HepG2 (cell line): ENCODE data around the gene MAP3K5. TPM values are rescaled to one million over a fixed set of nuclear protein-coding genes. Genes with fewer than 3 reads are reported as not detected.

ENCODE experiments used
- ATAC-seq: fragments of 200-7000 bp; cut with Tn5 transposase; 3 replicates; pipeline ENCODE4 v1.9.1; 2020; ENCODE audit warnings: mild to moderate bottlenecking, moderate library complexity
- BruUV-seq: library from RNA; stranded (reverse); fragments of 400-500 nt; replicated peaks from 2 replicates; lab custom pipeline; 2021; lab: Mats Ljungman, UMichigan
- CTCF ChIA-PET: fragments of 300-600 bp; formaldehyde crosslinking; extraction: SDS; loops from one replicate; lab custom pipeline; 2021; ENCODE audit warnings: low total read pairs, inconsistent platforms, low intra/inter-chr PET ratio; lab: Yijun Ruan, JAX
- POLR2A ChIA-PET: fragments of 350-600 bp; sonication (Branson Sonifier 250); formaldehyde crosslinking; loops from one replicate; lab custom pipeline; 2020; ENCODE audit warnings: antibody characterized with exemption, inconsistent platforms; lab: Yijun Ruan, JAX
- DNase-seq: peaks from one replicate; pipeline ENCODE4 v3.0.0-alpha.2; 2015; ENCODE audit warnings: low spot score
- FAIRE-seq: peaks from 3 replicates; lab custom pipeline; 2011; peaks lifted over from hg19 to GRCh38; lab: Jason Lieb, UNC
- H2AFZ ChIP-seq: one replicate; pipeline ENCODE4 v1.6.1; 2011; ENCODE audit warnings: low read length, inconsistent platforms
- H3K27ac ChIP-seq: fragments of 300-600 bp; 3 replicates; pipeline ENCODE4 v1.8.0; 2011; ENCODE audit warnings: mixed run types, mild to moderate bottlenecking, mixed read lengths, low read length, inconsistent platforms; ENCODE audit not compliant: insufficient read depth; ENCODE audit errors: extremely low read length
- H3K27me3 ChIP-seq, 2 experiments: fragments of 200-600 bp in 1 of 2; 2 replicates in 1 of 2; 3 replicates in 1 of 2; pipeline versions ENCODE4 v1.6.0 to v1.8.0; 2011; ENCODE audit warnings: low read length in 2 of 2, mild to moderate bottlenecking in 2 of 2, moderate library complexity in 2 of 2, inconsistent platforms in 1 of 2; ENCODE audit not compliant: insufficient read depth in 2 of 2, control insufficient read depth in 1 of 2
- H3K36me3 ChIP-seq, 2 experiments: fragments of 200-600 bp in 1 of 2; replicated peaks in 1 of 2; 2 replicates in 1 of 2; 3 replicates in 1 of 2; pipeline versions ENCODE4 v1.5.1 to v1.8.0; 2011; ENCODE audit warnings: low read length in 2 of 2, inconsistent platforms in 1 of 2; ENCODE audit not compliant: insufficient read depth in 2 of 2, control insufficient read depth in 1 of 2
- H3K4me1 ChIP-seq: 2 replicates; pipeline ENCODE4 v1.5.1; 2012; ENCODE audit warnings: low read length, inconsistent platforms; ENCODE audit not compliant: insufficient read depth
- H3K4me2 ChIP-seq: 2 replicates; pipeline ENCODE4 v1.6.0; 2011; ENCODE audit warnings: low read depth, low read length, inconsistent platforms
- H3K4me3 ChIP-seq, 3 experiments: fragments of 200-600 bp in 1 of 3; sonication (generic), shearing (Covaris generic) in 1 of 3; replicated peaks in 1 of 3; 2 replicates each; pipeline ENCODE4 v1.5.1; 2011 to 2016; ENCODE audit warnings: low read length in 3 of 3, inconsistent platforms in 2 of 3, low read depth in 2 of 3, mild to moderate bottlenecking in 2 of 3, control low read depth in 1 of 3, mixed read lengths in 1 of 3; ENCODE audit not compliant: insufficient read depth in 1 of 3
- H3K79me2 ChIP-seq: one replicate; pipeline ENCODE4 v1.6.1; 2011; ENCODE audit warnings: low read length, inconsistent platforms; ENCODE audit not compliant: insufficient read depth
- H3K9ac ChIP-seq: 2 replicates; pipeline ENCODE4 v1.6.0; 2011; ENCODE audit warnings: mild to moderate bottlenecking, low read depth, low read length, inconsistent platforms; ENCODE audit not compliant: insufficient read depth
- H3K9me3 ChIP-seq: 2 replicates; pipeline ENCODE4 v1.5.1; 2012; ENCODE audit warnings: mild to moderate bottlenecking, low read length
- H4K20me1 ChIP-seq: 2 replicates; pipeline ENCODE4 v1.6.0; 2011; ENCODE audit warnings: inconsistent platforms, mild to moderate bottlenecking, low read length, moderate library complexity; ENCODE audit not compliant: insufficient read depth
- EP300 ChIP-seq, 3 experiments: sonication (generic) in 1 of 3; formaldehyde crosslinking in 1 of 3; IDR thresholded peaks; 2 replicates each; pipeline versions ENCODE4 v1.5.1 to v1.6.1; 2011 to 2020; ENCODE audit warnings: low read depth in 2 of 3, low read length in 2 of 3, borderline replicate concordance in 1 of 3, improper control_type of control experiment in 1 of 3, mild to moderate bottlenecking in 1 of 3, missing genetic modification reagents in 1 of 3, moderate library complexity in 1 of 3
- FOSL1 ChIP-seq: sonication (generic); formaldehyde crosslinking; IDR thresholded peaks from 2 replicates; pipeline ENCODE4 v1.9.0; 2021; ENCODE audit warnings: missing genetic modification reagents, borderline replicate concordance
- FOXA3 ChIP-seq: IDR thresholded peaks from 2 replicates; pipeline ENCODE4 v1.6.1; 2016; ENCODE audit warnings: missing genetic modification reagents, missing compliant biosample characterization
- HNRNPH1 ChIP-seq: fragments of 200-400 bp; formaldehyde crosslinking; optimal IDR thresholded peaks from 2 replicates; pipeline ENCODE3; 2017; ENCODE audit warnings: mild to moderate bottlenecking, low read depth, low read length
- PAF1 ChIP-seq: IDR thresholded peaks from 2 replicates; pipeline ENCODE4 v1.6.1; 2016; ENCODE audit warnings: missing genetic modification reagents, missing compliant biosample characterization
- SATB2 ChIP-seq: sonication (generic); formaldehyde crosslinking; IDR thresholded peaks from 2 replicates; pipeline ENCODE4 v1.5.0; 2020; ENCODE audit warnings: missing genetic modification reagents
- SRSF1 ChIP-seq: fragments of 200-400 bp; formaldehyde crosslinking; optimal IDR thresholded peaks from 2 replicates; pipeline ENCODE3; 2017; ENCODE audit warnings: mild to moderate bottlenecking, low read depth, low read length, moderate library complexity
- STAG1 ChIP-seq: sonication (generic); formaldehyde crosslinking; IDR thresholded peaks from 2 replicates; pipeline ENCODE4 v1.4.0; 2020; ENCODE audit warnings: missing genetic modification reagents
- ZKSCAN1 ChIP-seq: fragments of 150-350 bp; IDR thresholded peaks from 2 replicates; pipeline ENCODE4 v1.6.1; 2014; ENCODE audit warnings: low read length
- ZNF562 ChIP-seq: sonication (generic); formaldehyde crosslinking; IDR thresholded peaks from 2 replicates; pipeline ENCODE4 v1.8.0; 2022; ENCODE audit warnings: missing genetic modification reagents, borderline replicate concordance
- WGBS: methylation state at CpG from one replicate; pipeline ENCODE4 v1.1.6; 2017; ENCODE audit warnings: low lambda C conversion rate; 5-methylcytosine and 5-hydroxymethylcytosine counted together
- in situ Hi-C: cut with HindIII; loops from 2 replicates; pipeline ENCODE4 v1.10.0; 2017; ENCODE audit warnings: low pct_unique_long_range_greater_than_20kb; ENCODE audit not compliant: extremely low pct_ligation_motif_present
- intact Hi-C: fragments of 100-400 bp; cut with micrococcal nuclease; formaldehyde crosslinking; loops from one replicate; pipeline ENCODE4 v1.10.0; 2022; ENCODE audit not compliant: unreplicated experiment
- polyA plus RNA-seq, 8 experiments: library from polyadenylated mRNA; depleted of rRNA in 3 of 8; stranded (reverse) in 7 of 8; unstranded in 1 of 8; fragments of >200 nt; fragmentation: Illumina TruSeq in 4 of 8; extraction: Trizol in 4 of 8; gene quantifications; 2 replicates each; pipeline versions ENCODE4 v1.2.1 to v1.2.3, GENCODE V29; 2011 to 2016; ENCODE audit warnings: low read depth in 4 of 8, missing spikeins in 1 of 8, mixed read lengths in 1 of 8; ENCODE audit not compliant: insufficient read depth in 1 of 8
- total RNA-seq, 5 experiments: library from RNA; depleted of rRNA; stranded (reverse); fragments of >200 nt; fragmentation: Illumina TruSeq; extraction: Trizol; gene quantifications; 2 replicates each; pipeline ENCODE4 v1.2.3, GENCODE V29; 2016; ENCODE audit warnings: low read depth in 1 of 5

MAP3K5 gene
- total and polyA plus RNA-seq, 2 of the 13 experiments (the other 11 are each of a cell fraction or from before 2014, with no cell fraction given) = not detected

DNA sequence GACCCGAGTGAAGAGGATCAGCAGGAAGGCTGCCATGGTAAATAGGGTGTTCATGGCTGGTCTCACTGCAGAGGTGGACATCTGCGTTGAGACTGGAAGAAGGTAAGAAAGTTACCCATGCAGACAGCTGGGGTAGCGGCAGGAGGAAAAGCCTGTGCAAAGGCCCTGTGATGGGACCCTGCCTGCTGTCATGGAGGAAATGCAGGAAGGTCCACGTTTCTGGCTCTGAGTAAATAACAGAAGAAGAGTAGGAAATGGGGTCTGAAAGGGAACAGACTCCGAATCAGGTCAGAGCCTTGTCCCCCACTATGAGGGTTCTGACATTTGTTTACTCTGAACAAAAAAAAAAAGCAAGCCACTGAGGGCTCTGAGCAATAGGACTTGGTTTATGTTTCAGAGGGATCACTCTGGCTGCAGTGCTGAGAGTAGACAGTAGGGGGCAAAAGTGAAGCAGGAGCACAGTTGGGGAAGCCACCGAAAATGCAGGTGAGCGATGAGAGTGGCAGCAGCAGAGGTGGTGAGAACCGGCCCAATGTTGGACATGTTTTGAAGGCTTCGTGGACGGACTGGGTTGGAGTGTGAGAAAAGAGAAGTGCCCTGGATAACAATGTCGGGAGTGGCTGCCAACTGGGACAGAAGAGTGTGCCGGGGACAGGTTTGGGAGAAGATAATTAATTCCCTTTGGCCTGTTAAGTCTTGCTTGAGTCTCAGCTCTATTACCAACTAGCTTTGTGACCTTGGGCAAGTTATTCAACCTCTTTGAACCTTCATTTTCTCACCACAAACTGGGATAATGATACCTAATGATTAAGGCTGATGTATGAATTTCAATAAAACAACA is 184.1 kb downstream of the MAP3K5 start (continued):
- TF ChIP-seq SRSF1 (no peak), STAG1 (CRISPR knock-in tag) (peak; percentile 33)

DNA sequence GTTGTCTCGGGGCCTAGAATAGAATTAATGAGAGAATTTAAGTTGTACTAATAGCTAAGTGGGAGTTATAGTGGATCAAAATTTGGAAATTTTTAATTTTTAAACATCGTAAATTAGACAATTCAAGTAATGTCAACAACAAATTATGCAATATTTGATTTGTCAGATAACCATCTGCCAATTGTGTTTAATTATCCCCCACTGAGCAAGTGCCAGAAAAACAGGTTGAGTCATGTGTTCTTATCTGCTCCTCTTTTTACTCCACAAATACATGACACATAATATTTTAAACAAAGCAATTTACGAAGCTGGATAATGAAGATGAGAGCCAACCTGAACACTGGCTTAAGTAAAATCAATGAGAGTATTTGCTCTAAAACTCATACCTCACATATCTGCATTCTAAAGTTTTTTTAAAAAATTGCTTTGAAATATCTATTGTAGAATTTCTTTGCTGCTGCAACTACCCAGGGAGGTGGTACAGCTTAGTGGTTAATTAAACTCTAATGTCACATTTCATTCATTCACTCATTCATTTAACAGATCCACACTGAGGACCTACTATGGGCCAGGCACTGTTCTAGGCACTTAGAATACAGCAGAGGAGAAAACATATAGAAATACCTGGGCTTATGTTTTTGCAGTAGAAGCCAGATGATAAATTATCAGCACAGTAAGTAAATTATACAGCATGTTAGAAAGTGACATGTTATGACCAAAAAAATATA is 184.9 kb downstream of the MAP3K5 start:
- ATAC-seq = no peak
- in situ Hi-C loops (no loop called here), intact Hi-C loops (no loop called here)
- no peak overlapping the region for H3K4me2 ChIP-seq
- H3K27ac ChIP-seq = no peak overlapping the region
- CTCF ChIA-PET = no interaction called here
- H3K36me3 ChIP-seq = no peaks in the 10 kb centered on the region
- no peaks in the 10 kb centered on the region for H3K9me3 ChIP-seq
- no peak for TF ChIP-seq FOSL1 (CRISPR knock-in tag)
- TF ChIP-seq ZKSCAN1 = peak; percentile 52; the same call in 1 of the 2 replicates
- no peak for TF ChIP-seq SATB2
- 0 out of 2 replicates have a peak, but pooled peaks have one; percentile 16 for TF ChIP-seq ZNF562
- no peak for TF ChIP-seq HNRNPH1
- TF ChIP-seq EP300 (IDR thresholded peaks at IDR 0.05; ENCODE audit: low read depth in 2 of 2, low read length in 2 of 2) = peak in 1 of 2 experiments; percentile 23; a peak in 1 of 4 replicates
- no peak for TF ChIP-seq EP300 (CRISPR knock-in tag; IDR thresholded peaks at IDR 0.05; ENCODE audit: borderline replicate concordance)
- no peak for TF ChIP-seq PAF1 (CRISPR knock-in tag)
- 0 out of 2 replicates have a peak, but pooled peaks have one; percentile 21 for TF ChIP-seq FOXA3 (CRISPR knock-in tag)
- WGBS = 0% methylated on average over 3 of the region's 3 CpGs
- H3K4me1 ChIP-seq = no peaks in the 10 kb centered on the region
- no peak for FAIRE-seq
- POLR2A ChIA-PET = no interaction called here
- H4K20me1 ChIP-seq = no peaks in the 10 kb centered on the region
- no TSS peak for BruUV-seq
- no peaks in the 10 kb centered on the region for H3K79me2 ChIP-seq
- DNase-seq = peak; percentile 22
- no peak overlapping the region for H3K9ac ChIP-seq
- no peak overlapping the region for H3K4me3 ChIP-seq
- H3K27me3 ChIP-seq = no peaks in the 10 kb centered on the region
- H2AFZ ChIP-seq = no peak overlapping the region
